Prostate gland (tissue), 2 donors: ENCODE data around the gene KRTAP5-7. TPM values are rescaled to one million over a fixed set of nuclear protein-coding genes. Genes with fewer than 3 reads are reported as not detected.
"Not testable (repeated sequence)": the region's sequence is repeated elsewhere in the genome, so short reads cannot be mapped to it uniquely, and the experiment has no call there.

ENCODE experiments used
- DNase-seq: peaks from one replicate; pipeline ENCODE4 v3.0.0-alpha.2; 2019; ENCODE audit warnings: low spot score
- H3K27ac ChIP-seq, 2 donors: fragments of 200-600 bp; sonication (generic); 2 replicates each; pipeline ENCODE4 v1.5.1; 2017 to 2019
- H3K27me3 ChIP-seq: fragments of 200-600 bp; sonication (generic); replicated peaks from 2 replicates; pipeline ENCODE4 v1.5.1; 2019; ENCODE audit not compliant: insufficient read depth
- H3K36me3 ChIP-seq, 2 donors: fragments of 200-600 bp; sonication (generic); 1 replicate in 1 of 2; 2 replicates in 1 of 2; pipeline versions ENCODE4 v1.5.1 to v1.8.1; 2017 to 2019
- H3K4me1 ChIP-seq: fragments of 200-600 bp; sonication (generic); replicated peaks from 2 replicates; pipeline ENCODE4 v1.5.1; 2019
- H3K4me3 ChIP-seq, 2 donors: fragments of 200-600 bp; sonication (generic); 2 replicates each; pipeline ENCODE4 v1.5.1; 2017 to 2019
- H3K9me3 ChIP-seq: fragments of 200-600 bp; sonication (generic); 2 replicates; pipeline ENCODE4 v1.5.1; 2017
- POLR2A ChIP-seq: fragments of 450-650 bp; IDR thresholded peaks from one replicate; pipeline ENCODE4 v1.6.1; 2016; ENCODE audit warnings: antibody characterized with exemption, mild to moderate bottlenecking
- POLR2AphosphoS5 ChIP-seq: sonication (generic); formaldehyde crosslinking; IDR thresholded peaks from one replicate; pipeline ENCODE4 v1.6.1; 2017; ENCODE audit warnings: antibody characterized with exemption
- whole genome bisulfite sequencing: methylation state at CpG from one replicate; pipeline ENCODE4 v1.1.5; 2018; 5-methylcytosine and 5-hydroxymethylcytosine counted together
- intact Hi-C: fragments of 100-400 bp; cut with DNase I; formaldehyde crosslinking; loops from one replicate; pipeline ENCODE4 v1.14.2; 2022
- total RNA-seq, 2 donors: library from RNA; depleted of rRNA; stranded (reverse); fragments of >200 nt; gene quantifications; one replicate each; pipeline ENCODE4 v1.1.0, GENCODE V29; 2016
- TF ChIP-seq, protein P1 (sequence below), 4 experiments: fragments of 200-600 bp in 2 of 4; fragments of 450-650 bp in 2 of 4; sonication (generic) in 2 of 4; IDR thresholded peaks; 1 replicate in 3 of 4; 2 replicates in 1 of 4; pipeline ENCODE4 v1.5.1; 2016 to 2019; ENCODE audit warnings: antibody characterized with exemption in 4 of 4, mild to moderate bottlenecking in 2 of 4, moderate library complexity in 2 of 4

Gene KRTAP5-7
- total RNA-seq, 2 donors from 2014 or later, result 1.8 TPM; not detected in 1

DNA sequence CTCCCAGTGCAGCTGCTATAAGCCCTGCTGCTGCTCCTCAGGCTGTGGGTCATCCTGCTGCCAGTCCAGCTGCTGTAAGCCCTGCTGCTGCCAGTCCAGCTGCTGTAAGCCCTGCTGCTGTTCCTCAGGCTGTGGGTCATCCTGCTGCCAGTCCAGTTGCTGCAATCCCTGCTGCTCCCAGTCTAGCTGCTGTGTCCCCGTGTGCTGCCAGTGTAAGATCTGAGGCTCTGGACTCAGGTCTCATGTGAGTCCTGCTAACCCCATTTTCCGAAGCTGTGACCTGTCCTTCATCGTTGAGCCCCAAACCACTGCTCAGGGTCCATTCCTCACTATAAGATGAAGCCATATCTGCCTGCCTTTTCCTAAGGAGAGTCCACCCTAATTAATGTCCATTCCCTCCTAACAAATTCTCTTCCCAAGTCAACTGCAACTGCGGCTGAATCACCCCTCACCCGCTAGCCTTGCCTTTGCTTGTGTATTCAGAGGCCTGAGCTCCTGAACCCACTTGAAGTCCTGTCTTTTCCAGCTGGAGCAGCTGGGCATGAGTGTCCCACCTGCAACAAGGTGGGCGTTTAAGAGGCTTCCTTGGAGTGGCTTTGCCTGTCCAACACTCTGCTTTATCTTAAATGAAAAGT is 626 bp downstream of the KRTAP5-7 start:
- no peaks in the 10 kb centered on the region for H3K9me3 ChIP-seq
- TF ChIP-seq, protein P1, sequence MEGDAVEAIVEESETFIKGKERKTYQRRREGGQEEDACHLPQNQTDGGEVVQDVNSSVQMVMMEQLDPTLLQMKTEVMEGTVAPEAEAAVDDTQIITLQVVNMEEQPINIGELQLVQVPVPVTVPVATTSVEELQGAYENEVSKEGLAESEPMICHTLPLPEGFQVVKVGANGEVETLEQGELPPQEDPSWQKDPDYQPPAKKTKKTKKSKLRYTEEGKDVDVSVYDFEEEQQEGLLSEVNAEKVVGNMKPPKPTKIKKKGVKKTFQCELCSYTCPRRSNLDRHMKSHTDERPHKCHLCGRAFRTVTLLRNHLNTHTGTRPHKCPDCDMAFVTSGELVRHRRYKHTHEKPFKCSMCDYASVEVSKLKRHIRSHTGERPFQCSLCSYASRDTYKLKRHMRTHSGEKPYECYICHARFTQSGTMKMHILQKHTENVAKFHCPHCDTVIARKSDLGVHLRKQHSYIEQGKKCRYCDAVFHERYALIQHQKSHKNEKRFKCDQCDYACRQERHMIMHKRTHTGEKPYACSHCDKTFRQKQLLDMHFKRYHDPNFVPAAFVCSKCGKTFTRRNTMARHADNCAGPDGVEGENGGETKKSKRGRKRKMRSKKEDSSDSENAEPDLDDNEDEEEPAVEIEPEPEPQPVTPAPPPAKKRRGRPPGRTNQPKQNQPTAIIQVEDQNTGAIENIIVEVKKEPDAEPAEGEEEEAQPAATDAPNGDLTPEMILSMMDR (IDR thresholded peaks at IDR 0.05), result no peak
- TF ChIP-seq POLR2AphosphoS5 (no peak), POLR2A (no peak)
- no peak overlapping the region for H3K27ac ChIP-seq
- H3K4me3 ChIP-seq, result no peak overlapping the region
- no peak for DNase-seq
- intact Hi-C loops, result no loop called here
- H3K36me3 ChIP-seq, result no peaks in the 10 kb centered on the region
- H3K4me1 ChIP-seq, result no peaks in the 10 kb centered on the region
- no peaks in the 10 kb centered on the region for H3K27me3 ChIP-seq
- 89% methylated on average over 6 of the region's 6 CpGs for WGBS

DNA sequence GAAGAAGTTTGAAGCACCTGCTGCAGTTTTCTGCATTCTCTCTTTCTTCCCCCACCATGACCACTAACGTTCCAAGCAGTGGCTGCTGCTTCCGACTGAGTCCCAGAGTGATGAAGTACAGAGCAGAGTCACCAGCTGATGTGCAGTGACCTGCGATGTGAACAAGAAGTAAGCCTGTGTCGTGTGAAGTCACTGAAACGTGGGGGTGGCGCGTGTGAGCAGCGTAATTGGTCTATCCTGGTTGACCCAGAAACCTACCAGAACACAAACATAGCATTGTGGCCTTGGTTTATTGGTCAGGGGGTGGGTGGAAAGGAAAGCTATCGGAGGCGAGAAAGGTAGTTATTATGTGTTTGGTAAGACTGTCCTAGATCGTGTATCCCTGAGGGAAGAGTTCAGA is 3.5 kb downstream of the KRTAP5-7 start:
- Histone ChIP-seq H3K27me3 (no peaks in the 10 kb centered on the region), H3K4me1 (no peaks in the 10 kb centered on the region), H3K27ac (no peak overlapping the region), H3K4me3 (no peak overlapping the region), H3K36me3 (no peaks in the 10 kb centered on the region), H3K9me3 (no peaks in the 10 kb centered on the region)
- no peak for DNase-seq
- 85% methylated on average over 11 of the region's 11 CpGs for WGBS
- TF ChIP-seq, protein P1 (IDR thresholded peaks at IDR 0.05), result no peak
- TF ChIP-seq POLR2A (no peak), POLR2AphosphoS5 (no peak)
- intact Hi-C loops, result no loop called here

- Histone ChIP-seq H3K27ac (no peak overlapping the region), H3K4me3 (no peak overlapping the region), H3K36me3 (no peaks in the 10 kb centered on the region), H3K9me3 (no peaks in the 10 kb centered on the region), H3K4me1 (no peaks in the 10 kb centered on the region), H3K27me3 (no peaks in the 10 kb centered on the region)
- 78% methylated on average over 10 of the region's 10 CpGs for WGBS
- no peak for TF ChIP-seq POLR2AphosphoS5
- TF ChIP-seq, protein P1 (IDR thresholded peaks at IDR 0.05), result no peak
- TF ChIP-seq POLR2A, result no peak
- intact Hi-C loops, result no loop called here
- no peak for DNase-seq
These were observed 5.1 kb downstream of the KRTAP5-7 start for GRCh38 chr11:71532036-71532610.

DNA sequence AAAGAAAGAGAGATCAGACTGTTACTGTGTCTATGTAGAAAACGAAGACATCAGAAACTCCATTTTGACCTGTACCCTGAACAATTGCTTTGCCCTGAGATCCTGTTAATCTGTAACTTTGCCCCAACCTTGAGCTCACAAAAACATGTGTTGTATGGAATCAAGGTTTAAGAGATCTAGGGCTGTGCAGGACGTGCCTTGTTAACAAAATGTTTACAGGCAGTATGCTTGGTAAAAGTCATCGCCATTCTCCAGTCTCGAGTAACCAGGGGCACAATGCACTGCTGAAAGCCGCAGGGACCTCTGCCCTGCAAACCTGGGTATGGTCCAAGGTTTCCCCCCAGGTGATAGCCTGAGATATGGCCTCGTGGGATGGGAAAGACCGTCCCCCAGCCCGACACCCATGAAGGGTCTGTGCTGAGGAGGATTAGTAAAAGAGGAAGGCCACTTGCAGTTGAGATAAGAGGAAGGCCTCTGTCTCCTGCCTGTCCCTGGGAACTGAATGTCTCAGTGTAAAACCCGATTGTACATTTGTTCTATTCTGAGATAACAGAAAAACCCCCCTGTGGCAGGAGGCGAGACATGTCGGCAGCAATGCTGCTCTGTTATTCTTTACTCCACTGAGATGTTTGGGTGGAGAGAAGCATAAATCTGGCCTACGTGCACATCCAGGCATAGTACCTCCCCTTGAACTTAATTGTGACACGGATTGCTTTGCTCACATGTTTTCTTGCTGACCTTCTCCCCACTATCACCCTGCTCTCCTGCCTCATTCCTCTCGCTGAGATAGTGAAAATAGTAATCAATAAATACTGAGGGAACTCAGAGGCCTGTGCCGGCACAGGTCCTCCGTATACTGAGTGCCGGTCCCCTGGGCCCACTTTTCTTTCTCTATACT is 7.9 kb downstream of the KRTAP5-7 start:
- H3K4me3 ChIP-seq, H3K27me3 ChIP-seq, DNase-seq, H3K4me1 ChIP-seq, H3K36me3 ChIP-seq, intact Hi-C loops, H3K9me3 ChIP-seq, H3K27ac ChIP-seq: not testable (repeated sequence)
- WGBS, result 70% methylated on average over 17 of the region's 17 CpGs

- H3K4me3 ChIP-seq, result no peak overlapping the region
- no peaks in the 10 kb centered on the region for H3K9me3 ChIP-seq
- no peaks in the 10 kb centered on the region for H3K4me1 ChIP-seq
- H3K36me3 ChIP-seq, result no peaks in the 10 kb centered on the region
- no peak for DNase-seq
- H3K27ac ChIP-seq, result no peak overlapping the region
- TF ChIP-seq, protein P1 (IDR thresholded peaks at IDR 0.05), result no peak
- no peak for TF ChIP-seq POLR2A
- TF ChIP-seq POLR2AphosphoS5, result no peak
- WGBS, result 88% methylated on average over 9 of the region's 9 CpGs
- no peaks in the 10 kb centered on the region for H3K27me3 ChIP-seq
- intact Hi-C loops, result no loop called here
These were observed 8.8 kb downstream of the KRTAP5-7 start for GRCh38 chr11:71535825-71536224.
